GM19438 (cell line): ENCODE data around the gene NMNAT2.

Source experiments
- ATAC-seq: cut with Tn5 transposase; IDR thresholded peaks from one replicate; pipeline ENCODE4 v1.9.1; 2021; ENCODE audit warnings: low read depth; ENCODE audit not compliant: unreplicated experiment

The NMNAT2 gene

DNA sequence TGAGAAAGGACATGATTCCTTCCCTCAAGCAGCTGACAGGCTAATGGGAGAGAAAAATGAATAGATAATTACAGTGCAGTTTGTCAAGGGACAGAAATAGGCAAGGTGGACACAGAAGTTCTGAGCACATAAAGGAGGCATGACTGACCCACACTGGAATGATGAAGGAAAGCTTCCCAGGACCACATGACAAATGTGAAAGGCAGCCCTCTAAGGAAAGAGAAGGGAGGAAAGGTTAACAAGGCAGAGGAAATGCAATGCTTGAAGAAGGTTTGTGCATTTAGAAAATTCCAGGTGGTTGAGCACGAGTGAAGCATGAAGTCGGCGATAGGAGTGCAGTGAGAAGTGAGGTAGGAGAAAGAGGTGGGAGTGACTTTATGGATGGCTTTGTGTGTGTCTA lies 194.7 kb downstream of the NMNAT2 start:
- ATAC-seq, result no peak

DNA sequence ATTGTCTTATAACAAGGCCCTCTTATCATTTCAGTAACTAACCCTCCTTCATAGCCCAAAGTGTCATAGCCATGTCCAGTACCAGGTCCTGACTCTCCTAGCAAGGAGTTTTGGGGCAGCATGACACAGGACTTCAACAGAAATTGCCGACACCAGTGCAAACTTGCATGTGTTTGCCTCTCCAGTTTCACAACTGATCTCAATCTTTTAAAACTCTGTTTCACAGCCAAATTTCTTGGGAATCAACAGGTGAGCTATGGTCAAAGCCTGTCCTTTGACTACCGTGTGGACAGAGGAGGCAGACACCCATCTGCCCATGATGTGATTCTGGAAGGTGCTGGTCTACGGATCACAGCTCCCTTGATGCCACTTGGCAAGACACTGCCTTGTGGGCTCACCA lies 195.3 kb downstream of the NMNAT2 start:
- no peak for ATAC-seq

DNA sequence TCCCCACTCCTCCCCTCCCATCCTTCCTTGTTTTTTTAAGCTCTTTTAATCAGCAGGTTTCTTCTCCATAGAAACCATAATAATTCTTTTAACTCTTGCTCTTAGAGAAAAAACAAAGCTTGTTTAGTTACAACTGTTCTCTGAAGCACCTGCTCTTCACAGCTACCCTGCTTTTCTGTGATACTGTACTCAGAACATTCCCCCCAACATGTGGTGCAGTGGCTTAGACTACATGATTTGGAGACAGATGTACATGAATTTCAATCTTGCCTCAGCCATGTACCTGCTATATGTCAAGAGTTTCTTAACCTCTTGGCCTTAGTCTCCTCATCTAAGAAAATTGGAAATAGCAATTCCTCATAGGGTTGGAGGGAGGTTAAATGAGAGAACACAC lies 198.6 kb downstream of the NMNAT2 start:
- ATAC-seq, result no peak

DNA sequence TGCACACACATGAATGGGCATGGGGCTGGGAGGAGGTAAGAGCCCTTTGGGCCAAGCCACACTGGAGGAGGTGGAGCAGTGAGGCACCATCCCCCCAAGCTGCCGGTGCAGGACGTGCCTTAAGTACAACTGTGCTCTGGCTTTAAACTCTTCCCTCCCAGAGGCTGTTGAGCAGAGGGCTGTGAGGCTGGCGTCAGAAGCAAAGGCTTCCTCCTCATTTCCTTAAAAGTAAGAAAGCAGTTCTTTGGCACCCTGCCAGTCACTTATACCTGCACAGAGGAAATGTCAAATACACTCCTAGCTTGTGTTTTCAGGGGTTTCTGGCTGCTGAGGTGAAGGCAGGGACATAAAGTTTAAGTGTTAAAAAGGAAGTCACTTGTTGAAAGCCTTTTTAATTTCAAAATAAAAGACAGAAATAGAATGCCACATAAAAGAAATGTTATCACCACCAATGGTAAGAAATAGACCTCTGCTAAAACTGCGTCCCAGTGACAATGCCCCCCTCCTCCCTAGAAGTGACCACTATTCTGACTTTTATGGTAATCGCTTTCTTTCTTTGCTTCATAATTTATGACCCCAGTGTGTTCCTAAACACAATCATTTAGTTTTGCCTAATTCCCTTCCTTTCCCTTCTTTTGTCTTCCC lies 199.1 kb downstream of the NMNAT2 start:
- no peak for ATAC-seq

DNA sequence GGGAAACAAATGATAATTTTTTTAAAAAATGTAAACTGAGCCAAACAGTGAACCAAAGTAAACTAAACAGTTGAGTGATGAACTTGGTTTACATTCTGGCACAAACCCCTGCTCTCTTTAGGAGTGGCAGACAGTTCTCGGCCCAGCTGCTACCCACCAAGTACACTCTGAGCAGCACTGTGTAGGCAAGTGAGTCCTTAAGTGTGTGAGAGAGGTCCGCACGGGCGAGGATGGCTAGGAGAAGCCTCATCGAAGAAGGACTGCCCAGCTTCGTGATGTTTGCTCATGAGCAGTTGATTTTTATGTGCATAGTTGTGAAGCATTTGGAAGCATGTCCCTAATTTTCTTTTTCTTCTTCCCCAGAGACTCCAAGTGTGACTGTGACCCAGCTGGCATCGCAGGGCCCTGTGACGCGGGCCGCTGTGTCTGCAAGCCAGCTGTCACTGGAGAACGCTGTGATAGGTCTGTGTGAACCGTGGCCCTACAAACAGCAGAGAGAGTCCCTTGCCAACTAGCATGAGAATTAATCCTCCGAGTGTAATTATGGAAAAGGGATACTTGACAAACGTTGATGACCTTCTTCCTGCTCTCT lies 200.1 kb downstream of the NMNAT2 start:
- no peak for ATAC-seq

DNA sequence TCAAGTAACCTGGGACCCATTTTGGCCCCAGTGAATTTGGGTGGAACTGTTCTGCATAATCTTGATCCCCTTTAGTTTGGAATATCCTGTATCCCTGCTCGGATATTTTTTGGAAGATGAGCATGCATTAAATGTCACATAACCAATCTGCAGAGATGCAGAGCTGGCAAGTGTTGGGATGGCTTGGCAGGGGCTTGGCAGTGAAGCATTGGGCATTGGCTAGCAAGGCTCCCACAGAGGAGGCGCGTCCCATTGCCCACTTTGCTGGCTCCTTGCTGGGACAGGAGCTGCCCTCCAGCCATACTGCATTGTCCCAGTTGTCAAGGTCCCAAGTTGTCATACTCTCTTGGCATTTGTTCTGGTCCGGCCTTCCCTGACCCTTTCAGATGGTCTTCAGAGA lies 202.2 kb downstream of the NMNAT2 start:
- no peak for ATAC-seq

DNA sequence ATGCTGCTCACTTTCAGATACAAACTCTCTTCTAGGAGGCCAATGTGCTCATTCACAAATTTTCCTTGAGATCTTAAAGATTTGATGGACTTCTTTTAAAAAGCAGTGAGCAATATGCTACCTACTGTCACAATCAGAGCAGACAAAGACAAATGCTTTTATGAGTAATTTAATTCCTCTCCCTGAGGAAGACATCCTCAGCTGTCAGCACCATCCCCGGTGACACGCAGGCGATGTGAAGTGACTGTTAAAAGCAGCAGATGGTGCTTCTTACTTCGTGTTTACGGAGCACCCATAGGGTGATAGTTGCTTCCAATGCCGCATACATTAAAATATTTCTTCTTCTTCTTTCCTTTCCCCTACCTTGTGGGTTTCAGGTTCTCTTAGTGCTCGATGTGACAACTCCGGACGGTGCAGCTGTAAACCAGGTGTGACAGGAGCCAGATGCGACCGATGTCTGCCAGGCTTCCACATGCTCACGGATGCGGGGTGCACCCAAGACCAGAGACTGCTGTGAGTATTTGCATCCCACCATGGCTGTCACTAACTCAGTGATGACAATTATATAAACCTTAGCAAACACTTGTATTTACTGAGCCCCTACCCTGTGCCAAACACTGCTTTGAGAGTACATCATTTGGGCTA lies 203.0 kb downstream of the NMNAT2 start:
- ATAC-seq, result no peak

DNA sequence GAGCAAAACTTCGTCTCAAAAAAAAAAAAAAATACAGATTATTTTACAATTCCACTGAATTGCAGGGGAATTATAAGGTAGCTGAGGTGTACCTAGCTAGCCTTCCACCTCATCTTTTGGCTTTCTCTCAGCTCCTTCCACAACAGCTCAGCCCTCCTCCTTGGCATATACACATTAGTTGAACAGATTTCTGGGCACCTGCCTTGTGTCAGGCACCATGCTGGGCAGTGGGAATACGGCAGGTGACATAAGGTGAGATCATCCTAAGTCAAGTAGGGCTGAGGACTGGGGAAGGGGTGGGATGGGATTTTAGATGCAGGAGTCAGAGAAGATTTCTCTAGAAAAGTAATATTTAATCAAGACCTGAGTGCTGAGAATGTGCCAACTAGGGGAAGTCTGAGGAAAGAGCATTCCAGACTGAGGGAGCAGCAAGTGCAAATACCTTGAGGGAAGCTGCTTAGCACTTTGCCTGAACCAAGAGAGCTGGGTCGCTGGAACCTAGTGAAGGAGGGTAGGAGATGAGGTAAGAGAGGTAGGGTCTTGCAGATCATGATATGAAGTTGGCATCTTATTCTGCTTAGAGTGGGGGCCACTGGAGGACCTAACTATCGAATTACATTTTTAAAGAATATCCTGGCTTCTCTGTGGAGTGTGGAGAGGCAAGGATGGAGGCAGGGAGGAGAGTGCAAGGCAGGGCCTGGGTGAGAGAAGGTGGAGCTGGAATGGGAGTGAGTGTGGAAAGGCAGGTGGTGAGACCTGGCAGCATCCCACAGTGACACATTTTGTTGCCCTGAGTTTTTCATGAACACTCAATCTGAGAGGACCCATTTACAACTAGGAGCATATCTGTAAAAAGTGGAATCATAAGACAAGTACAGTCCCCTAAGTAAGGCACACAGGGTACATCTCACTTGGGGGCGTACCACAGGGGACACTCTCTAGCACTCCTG lies 203.9 kb downstream of the NMNAT2 start:
- ATAC-seq, result no peak

DNA sequence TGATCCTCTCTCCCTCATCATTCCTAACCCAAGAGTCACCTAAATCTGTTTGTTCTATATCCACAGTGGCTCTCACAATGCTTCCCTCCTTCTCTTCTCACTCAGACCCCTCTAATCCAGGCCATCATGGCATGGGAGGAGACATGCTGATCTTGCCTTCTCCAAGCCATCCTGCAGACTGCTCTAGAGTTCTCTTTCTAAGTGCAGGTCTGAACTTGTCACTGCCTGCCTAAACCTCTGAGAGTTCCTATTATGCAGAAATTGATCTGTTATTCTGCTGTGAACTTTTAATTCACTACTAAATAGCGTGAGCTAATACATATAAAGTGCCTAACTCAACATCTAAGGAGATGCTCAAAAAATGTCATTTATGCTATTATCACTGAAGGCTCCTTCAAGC lies 205.3 kb downstream of the NMNAT2 start:
- no peak for ATAC-seq

DNA sequence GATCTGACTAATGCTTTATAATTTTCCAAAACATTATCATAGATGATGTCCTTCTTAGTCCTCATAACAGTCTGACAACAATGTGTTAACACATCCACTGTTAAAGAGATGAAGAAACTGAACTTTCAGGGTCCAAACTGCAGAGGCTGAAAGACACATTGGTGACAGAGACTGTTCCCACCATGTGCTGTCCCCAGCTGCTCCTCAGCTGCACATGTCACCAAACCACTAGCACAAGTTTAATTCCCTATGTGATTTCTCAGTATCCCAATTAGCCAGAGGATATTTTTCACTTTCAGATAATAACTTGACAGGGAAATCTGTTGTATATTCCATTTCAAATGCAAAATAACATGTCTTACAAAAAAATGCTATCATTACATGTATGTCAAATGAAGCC lies 207.5 kb downstream of the NMNAT2 start:
- no peak for ATAC-seq

DNA sequence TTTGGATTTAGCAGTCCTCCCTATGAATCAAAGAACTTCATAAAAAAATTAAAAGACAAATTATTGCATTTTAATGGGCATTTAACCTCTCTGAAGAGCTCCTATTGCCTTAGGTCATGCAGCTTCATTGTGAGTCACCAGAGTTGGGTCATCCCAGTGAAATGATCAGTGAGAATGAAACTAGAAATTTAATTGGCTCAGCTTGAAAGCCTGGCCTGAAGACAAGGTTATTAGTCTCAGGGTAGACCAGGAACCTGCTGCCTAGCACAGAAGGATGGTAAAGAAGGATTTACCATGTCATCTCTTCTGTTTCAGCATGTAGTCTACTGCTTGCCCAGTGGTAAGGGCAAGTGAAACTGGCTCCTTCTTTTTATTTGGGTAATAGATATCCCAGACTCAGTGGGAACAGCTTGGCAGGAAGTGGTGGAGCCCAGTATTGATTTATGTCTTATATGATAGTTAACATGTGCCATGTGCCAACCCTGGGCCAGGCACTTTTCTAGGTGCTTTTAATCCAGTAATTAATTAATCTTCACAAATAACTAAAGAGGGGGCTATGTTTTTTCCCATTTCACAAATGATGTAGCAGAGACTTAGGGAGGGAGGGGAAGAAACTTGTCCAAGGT lies 208.5 kb downstream of the NMNAT2 start:
- ATAC-seq, result no peak

DNA sequence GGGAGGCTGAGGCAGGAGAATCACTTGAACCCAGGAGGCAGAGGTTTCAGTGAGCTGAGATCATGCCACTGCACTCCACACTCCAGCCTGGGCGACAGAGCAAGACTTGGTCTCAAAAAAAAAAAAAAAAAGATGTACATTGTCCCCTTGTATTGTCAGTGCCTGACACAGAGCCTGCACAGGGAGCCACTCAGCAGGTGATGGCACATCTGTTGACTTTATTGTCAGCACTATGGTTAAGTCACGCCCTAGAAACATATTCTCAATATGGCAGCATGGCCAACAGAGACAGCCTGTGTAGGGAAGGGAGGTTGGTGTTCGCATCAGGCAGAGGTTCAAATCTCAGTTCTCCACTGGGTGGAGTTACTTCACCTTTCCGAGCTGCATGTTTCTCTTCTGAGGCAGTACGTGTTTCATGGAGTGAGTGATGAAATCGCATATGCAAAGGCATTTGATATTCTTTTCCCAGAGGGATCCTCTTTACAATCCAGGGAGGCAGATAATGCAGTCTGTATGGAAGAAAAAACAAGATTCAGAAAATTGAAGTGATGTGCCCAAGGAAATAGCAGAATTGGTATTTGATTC lies 211.6 kb downstream of the NMNAT2 start:
- no peak for ATAC-seq

DNA sequence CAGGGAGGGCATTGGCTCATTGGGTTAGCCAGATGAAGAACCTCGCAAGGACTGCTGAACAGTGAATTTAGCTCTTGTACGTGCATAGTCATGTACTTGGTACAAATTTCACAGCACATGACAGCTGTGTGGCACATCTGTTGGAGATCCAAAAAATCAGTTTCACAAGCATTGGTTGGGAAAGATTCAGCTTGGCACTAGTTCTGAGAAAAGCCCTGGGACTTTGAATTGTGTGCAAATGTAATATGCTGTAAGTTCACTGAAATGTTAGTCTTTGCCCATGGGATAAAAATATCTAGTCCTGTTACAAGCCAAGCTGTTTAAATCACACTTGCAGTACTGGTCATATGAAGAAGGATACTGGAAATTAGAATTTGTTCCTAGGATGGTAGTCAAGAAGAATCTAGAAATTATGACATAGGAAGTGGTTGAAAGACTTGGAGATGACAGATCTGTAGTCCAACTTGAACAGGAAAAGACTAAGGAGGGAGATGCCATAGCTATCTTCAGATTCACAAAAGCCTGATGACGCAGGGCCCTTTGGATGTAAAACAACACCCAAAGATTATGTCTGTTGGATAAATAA lies 212.9 kb downstream of the NMNAT2 start:
- ATAC-seq, result no peak

DNA sequence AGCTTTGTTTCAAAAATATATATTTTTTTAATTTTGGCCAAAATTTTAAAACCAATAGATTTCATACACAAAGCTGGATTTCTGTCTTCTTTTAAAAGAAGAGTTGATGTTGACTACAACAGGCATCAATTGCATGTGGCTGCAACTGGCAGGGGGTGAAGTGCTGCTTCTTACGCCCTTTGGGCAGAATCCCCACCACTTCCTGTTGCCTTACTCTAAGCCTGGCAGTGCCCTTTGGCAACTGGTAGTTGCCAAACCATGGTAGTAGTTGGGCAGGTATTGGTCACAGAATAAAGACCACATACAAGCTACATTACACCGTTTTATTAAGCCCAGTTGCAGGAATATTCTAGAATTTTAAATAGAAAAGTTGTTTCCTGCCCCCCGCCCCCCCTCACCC lies 215.1 kb downstream of the NMNAT2 start:
- no peak for ATAC-seq

DNA sequence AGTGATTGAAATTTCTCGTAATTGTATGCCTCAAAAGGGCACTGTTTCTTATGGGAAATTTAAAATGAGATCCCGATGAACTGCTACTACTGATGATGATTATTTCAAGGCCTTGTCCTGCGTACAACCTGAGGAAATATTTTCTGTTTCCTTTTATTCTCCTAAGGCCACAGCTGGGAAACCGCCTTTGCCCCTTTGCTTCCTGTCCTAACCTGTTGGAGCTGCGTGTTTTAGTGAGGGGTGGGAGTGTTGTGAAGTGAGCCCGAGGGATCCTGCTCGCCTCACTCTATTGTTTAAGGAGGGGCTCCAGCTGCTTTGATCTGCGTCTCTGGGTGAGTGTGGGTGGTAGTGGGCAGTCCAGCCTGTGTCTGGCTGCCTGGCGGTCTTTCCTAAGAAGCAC lies 217.7 kb downstream of the NMNAT2 start:
- no peak for ATAC-seq

DNA sequence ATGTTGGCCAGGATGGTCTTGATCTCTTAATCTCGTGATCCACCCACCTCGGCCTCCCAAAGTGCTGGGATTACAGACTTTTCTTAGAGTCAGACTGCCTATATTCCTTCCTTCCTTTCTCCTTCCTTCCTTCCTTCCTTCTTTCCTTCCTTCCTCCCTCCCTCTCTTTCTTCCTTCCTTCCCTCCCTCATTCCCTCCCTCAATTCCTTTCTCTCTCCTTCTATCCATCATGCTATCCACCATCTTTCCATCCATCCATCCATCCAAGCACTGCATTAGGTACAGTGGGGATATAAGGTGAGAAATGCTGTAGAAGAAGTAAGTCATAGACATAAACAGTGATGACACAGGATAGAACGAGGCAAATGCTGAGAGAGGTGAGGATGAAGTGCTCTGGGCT lies 218.9 kb downstream of the NMNAT2 start:
- no peak for ATAC-seq

DNA sequence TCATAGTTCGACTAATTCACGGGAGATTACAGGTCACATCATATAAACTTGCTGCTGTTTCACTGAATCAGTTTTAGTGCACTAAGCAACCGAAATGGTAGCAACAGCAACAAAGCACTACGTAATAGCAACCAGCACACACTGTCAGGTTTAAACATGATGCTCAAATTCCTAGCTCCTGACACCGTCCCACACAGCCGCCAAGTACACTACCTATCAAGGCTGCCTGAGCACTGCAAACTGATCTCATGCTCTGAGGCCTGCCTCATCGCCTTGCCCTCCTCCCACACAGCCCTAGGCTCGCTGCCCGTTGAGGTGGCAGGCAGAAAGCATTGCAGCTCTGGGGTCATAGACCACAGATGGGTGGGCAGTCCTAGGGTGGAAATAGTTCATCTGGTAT lies 219.7 kb downstream of the NMNAT2 start:
- ATAC-seq, result no peak
